ENCODE measurements around the gene RPS3. TPM values are rescaled to one million over a fixed set of nuclear protein-coding genes. Genes with fewer than 3 reads are reported as not detected.

The RPS3 gene
- total and polyA plus RNA-seq, 9 of the 15 experiments (the other 6 are each of a cell fraction or from before 2014, with no cell fraction given), result 2,700 to 5,771 (median 3,679) TPM

DNA sequence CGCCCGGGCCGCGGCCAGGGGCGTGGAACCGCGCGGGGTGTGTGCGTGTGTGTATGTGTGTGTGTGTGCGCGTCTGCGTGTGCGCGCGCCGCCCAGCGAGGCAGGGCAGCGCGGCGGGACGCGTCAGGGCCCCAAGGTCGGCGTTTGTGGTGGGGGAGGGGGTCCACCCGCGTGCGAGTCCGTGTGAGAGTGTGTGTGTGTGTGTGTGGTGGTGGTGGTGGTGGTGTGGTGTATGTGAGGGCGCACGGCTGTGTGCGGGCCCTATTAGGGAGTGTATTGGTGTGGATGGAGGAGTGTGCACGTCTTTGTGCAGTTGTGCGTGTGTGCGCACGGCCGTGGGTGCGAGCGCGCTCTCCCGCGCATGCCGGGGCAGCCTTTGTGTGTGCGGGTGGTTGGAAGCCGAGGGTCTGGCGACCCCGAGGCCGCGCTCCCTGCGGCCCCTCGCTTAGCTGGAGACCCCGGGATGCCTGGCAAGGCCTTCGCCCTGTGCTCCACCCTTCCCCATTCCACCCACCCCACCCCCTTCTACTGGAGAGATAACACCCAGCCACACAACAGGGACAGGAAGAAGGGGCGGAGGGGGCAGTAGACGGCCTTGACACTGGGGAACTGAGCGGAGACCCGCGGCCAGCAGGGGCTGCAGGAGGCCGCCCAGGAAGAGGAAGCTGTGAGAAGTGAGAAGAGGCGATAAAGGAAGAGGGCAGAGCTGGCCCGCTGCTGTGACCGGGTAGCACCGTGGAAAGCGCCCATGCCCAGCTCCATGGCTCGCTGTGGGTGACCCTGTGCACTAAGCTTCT is 47.3 kb upstream of the RPS3 start (continued):
- TF ChIP-seq, protein P1, sequence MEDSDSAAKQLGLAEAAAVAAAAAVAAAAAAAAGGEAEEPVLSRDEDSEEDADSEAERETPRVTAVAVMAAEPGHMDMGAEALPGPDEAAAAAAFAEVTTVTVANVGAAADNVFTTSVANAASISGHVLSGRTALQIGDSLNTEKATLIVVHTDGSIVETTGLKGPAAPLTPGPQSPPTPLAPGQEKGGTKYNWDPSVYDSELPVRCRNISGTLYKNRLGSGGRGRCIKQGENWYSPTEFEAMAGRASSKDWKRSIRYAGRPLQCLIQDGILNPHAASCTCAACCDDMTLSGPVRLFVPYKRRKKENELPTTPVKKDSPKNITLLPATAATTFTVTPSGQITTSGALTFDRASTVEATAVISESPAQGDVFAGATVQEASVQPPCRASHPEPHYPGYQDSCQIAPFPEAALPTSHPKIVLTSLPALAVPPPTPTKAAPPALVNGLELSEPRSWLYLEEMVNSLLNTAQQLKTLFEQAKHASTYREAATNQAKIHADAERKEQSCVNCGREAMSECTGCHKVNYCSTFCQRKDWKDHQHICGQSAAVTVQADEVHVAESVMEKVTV (CRISPR knock-in tag; IDR thresholded peaks at IDR 0.05), result no peak
- TF ChIP-seq MEF2A (IDR thresholded peaks at IDR 0.05; ENCODE audit: control insufficient read depth, low read depth, low read length) (no peak), CBX3 (IDR thresholded peaks at IDR 0.05; ENCODE audit: borderline replicate concordance in 1 of 2, low read length in 2 of 2) (peak in 1 of 2 experiments; percentile 11; a peak in 1 of 3 replicates), PYGO2 (tag; IDR thresholded peaks at IDR 0.05) (no peak), ZNF384 (IDR thresholded peaks at IDR 0.05; ENCODE audit: low read depth, low read length) (no peak), L3MBTL2 (IDR thresholded peaks at IDR 0.05) (peak; percentile 45; the same call in 1 of the 2 replicates), FOXA1 (IDR thresholded peaks at IDR 0.05; ENCODE audit: borderline replicate concordance) (no peak), ZNF75A (CRISPR knock-in tag; IDR thresholded peaks at IDR 0.05) (no peak), CHAMP1 (IDR thresholded peaks at IDR 0.05) (no peak), CHD1 (IDR thresholded peaks at IDR 0.05; ENCODE audit: low read length) (no peak), CBX5 (IDR thresholded peaks at IDR 0.05; ENCODE audit: borderline replicate concordance, low read depth) (no peak), JUNB (CRISPR knock-in tag; conservative IDR thresholded peaks at IDR 0.05) (no peak)
- TF ChIP-seq, protein P2, sequence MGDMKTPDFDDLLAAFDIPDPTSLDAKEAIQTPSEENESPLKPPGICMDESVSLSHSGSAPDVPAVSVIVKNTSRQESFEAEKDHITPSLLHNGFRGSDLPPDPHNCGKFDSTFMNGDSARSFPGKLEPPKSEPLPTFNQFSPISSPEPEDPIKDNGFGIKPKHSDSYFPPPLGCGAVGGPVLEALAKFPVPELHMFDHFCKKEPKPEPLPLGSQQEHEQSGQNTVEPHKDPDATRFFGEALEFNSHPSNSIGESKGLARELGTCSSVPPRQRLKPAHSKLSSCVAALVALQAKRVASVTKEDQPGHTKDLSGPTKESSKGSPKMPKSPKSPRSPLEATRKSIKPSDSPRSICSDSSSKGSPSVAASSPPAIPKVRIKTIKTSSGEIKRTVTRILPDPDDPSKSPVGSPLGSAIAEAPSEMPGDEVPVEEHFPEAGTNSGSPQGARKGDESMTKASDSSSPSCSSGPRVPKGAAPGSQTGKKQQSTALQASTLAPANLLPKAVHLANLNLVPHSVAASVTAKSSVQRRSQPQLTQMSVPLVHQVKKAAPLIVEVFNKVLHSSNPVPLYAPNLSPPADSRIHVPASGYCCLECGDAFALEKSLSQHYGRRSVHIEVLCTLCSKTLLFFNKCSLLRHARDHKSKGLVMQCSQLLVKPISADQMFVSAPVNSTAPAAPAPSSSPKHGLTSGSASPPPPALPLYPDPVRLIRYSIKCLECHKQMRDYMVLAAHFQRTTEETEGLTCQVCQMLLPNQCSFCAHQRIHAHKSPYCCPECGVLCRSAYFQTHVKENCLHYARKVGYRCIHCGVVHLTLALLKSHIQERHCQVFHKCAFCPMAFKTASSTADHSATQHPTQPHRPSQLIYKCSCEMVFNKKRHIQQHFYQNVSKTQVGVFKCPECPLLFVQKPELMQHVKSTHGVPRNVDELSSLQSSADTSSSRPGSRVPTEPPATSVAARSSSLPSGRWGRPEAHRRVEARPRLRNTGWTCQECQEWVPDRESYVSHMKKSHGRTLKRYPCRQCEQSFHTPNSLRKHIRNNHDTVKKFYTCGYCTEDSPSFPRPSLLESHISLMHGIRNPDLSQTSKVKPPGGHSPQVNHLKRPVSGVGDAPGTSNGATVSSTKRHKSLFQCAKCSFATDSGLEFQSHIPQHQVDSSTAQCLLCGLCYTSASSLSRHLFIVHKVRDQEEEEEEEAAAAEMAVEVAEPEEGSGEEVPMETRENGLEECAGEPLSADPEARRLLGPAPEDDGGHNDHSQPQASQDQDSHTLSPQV (IDR thresholded peaks at IDR 0.05), result no peak
- TF ChIP-seq, protein P3, sequence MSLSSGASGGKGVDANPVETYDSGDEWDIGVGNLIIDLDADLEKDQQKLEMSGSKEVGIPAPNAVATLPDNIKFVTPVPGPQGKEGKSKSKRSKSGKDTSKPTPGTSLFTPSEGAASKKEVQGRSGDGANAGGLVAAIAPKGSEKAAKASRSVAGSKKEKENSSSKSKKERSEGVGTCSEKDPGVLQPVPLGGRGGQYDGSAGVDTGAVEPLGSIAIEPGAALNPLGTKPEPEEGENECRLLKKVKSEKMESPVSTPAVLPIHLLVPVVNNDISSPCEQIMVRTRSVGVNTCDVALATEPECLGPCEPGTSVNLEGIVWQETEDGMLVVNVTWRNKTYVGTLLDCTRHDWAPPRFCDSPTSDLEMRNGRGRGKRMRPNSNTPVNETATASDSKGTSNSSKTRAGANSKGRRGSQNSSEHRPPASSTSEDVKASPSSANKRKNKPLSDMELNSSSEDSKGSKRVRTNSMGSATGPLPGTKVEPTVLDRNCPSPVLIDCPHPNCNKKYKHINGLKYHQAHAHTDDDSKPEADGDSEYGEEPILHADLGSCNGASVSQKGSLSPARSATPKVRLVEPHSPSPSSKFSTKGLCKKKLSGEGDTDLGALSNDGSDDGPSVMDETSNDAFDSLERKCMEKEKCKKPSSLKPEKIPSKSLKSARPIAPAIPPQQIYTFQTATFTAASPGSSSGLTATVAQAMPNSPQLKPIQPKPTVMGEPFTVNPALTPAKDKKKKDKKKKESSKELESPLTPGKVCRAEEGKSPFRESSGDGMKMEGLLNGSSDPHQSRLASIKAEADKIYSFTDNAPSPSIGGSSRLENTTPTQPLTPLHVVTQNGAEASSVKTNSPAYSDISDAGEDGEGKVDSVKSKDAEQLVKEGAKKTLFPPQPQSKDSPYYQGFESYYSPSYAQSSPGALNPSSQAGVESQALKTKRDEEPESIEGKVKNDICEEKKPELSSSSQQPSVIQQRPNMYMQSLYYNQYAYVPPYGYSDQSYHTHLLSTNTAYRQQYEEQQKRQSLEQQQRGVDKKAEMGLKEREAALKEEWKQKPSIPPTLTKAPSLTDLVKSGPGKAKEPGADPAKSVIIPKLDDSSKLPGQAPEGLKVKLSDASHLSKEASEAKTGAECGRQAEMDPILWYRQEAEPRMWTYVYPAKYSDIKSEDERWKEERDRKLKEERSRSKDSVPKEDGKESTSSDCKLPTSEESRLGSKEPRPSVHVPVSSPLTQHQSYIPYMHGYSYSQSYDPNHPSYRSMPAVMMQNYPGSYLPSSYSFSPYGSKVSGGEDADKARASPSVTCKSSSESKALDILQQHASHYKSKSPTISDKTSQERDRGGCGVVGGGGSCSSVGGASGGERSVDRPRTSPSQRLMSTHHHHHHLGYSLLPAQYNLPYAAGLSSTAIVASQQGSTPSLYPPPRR (CRISPR knock-in tag; IDR thresholded peaks at IDR 0.05; ENCODE audit: borderline replicate concordance), result no peak

Data from K562 (cell line).